Fibroblast of mammary gland (primary cell): ENCODE measurements around the gene BANK1.

Experiments used
- DNase-seq: peaks from one replicate; pipeline ENCODE4 v3.0.0-alpha.2; 2010; ENCODE audit warnings: low read depth
- H3K4me3 ChIP-seq: 2 replicates; pipeline ENCODE4 v1.5.1; 2011; ENCODE audit warnings: low read depth, mild to moderate bottlenecking, low read length, moderate library complexity; ENCODE audit not compliant: control insufficient read depth
- TF ChIP-seq, protein P1 (sequence below): conservative IDR thresholded peaks from 2 replicates; pipeline ENCODE4 v1.5.1; 2011; ENCODE audit warnings: low read depth, low read length, inconsistent platforms; ENCODE audit not compliant: control insufficient read depth, insufficient read depth

Gene BANK1

GRCh38 chr4:101968364-101968763 is 177.8 kb downstream of the BANK1 start:
- TF ChIP-seq, protein P1, sequence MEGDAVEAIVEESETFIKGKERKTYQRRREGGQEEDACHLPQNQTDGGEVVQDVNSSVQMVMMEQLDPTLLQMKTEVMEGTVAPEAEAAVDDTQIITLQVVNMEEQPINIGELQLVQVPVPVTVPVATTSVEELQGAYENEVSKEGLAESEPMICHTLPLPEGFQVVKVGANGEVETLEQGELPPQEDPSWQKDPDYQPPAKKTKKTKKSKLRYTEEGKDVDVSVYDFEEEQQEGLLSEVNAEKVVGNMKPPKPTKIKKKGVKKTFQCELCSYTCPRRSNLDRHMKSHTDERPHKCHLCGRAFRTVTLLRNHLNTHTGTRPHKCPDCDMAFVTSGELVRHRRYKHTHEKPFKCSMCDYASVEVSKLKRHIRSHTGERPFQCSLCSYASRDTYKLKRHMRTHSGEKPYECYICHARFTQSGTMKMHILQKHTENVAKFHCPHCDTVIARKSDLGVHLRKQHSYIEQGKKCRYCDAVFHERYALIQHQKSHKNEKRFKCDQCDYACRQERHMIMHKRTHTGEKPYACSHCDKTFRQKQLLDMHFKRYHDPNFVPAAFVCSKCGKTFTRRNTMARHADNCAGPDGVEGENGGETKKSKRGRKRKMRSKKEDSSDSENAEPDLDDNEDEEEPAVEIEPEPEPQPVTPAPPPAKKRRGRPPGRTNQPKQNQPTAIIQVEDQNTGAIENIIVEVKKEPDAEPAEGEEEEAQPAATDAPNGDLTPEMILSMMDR, result no peak
- no peak overlapping the region for H3K4me3 ChIP-seq
- no peak for DNase-seq

DNA sequence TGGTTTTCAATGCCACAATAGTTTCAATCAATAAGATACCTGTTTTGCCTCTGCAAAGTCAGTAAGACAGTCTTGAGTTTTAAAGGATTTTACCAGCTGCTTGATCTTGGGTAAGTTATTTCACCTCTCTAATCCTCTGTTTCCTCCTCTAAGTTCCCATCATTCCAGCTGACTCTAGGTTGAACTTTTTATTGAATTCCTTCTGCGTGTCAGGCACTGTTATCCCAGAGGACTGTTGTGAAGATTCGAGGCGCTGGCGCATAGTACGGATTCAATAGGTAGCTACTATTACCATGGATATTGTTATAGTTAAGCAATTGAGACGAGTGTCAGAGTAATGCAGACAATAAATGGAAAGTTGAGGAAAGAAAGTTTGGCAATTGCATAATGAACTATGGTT is 179.4 kb downstream of the BANK1 start:
- no peak for DNase-seq
- H3K4me3 ChIP-seq, result no peak overlapping the region
- TF ChIP-seq, protein P1, result no peak

- TF ChIP-seq, protein P1, result no peak
- DNase-seq, result no peak
- H3K4me3 ChIP-seq, result no peak overlapping the region
Measured at GRCh38 chr4:101970547-101971155, 180.1 kb downstream of the BANK1 start.

GRCh38 chr4:101972791-101973190 is 182.3 kb downstream of the BANK1 start:
- DNase-seq, result no peak
- no peak overlapping the region for H3K4me3 ChIP-seq
- TF ChIP-seq, protein P1, result no peak

DNA sequence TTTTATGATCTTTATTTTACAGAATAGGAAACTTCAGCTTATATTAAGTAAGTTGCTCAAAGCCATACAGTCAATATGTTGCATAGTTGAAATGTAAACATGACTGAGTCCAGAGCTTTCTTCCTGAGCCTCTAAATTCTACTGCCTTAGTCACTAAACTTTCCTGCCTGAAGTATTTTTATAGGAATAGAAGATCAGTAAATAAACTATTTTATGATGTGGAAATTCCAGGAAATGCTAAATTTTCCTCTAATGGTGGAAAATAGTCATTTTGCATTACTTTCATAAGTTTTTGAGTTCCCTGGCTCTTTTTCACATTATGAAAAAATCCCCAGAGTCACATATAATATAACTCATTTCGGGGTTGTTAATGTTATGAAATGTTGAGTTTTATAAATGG is 182.8 kb downstream of the BANK1 start:
- TF ChIP-seq, protein P1, result no peak
- no peak for DNase-seq
- no peak overlapping the region for H3K4me3 ChIP-seq

GRCh38 chr4:101977076-101977475 is 186.5 kb downstream of the BANK1 start:
- TF ChIP-seq, protein P1, result no peak
- peak; percentile 98 for DNase-seq

DNA sequence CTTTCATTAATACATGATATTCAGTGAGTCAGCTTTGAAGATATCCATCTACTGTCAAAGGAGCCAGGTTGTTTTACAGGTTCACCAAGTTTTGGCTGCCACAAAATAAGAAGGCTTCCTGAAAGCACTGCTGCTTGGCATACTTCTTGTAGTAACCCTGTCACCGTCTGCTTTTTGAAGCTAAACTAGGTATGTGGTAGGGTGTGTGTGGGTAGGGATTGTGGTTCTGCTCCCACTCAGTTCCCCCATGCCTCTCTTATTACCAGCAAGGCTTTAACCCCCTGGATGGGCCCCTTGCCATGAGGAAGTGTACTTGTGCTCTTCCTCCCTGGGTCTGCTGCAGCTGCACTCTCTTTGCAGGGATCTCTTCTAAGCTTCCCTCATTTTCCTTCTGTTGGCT is 191.2 kb downstream of the BANK1 start:
- DNase-seq, result no peak
- TF ChIP-seq, protein P1, result no peak
- H3K4me3 ChIP-seq, result no peak overlapping the region

More at GRCh38 chr4:101977076-101977475, 186.5 kb downstream of the BANK1 start:
- no peak overlapping the region for H3K4me3 ChIP-seq
